H1 (cell line): ENCODE results near the gene CDK15. TPM values are rescaled to one million over a fixed set of nuclear protein-coding genes. Genes with fewer than 3 reads are reported as not detected.

Source experiments
- BCL11A ChIP-seq, 2 experiments: IDR thresholded peaks; one replicate each; pipeline ENCODE4 v1.6.1; 2011; ENCODE audit warnings: low read depth in 2 of 2, low read length in 2 of 2, mild to moderate bottlenecking in 2 of 2
- HDAC6 ChIP-seq: IDR thresholded peaks from one replicate; pipeline ENCODE4 v1.7.1; 2012; ENCODE audit warnings: low read depth, mild to moderate bottlenecking, inconsistent platforms, low read length, moderate library complexity
- RFX5 ChIP-seq: IDR thresholded peaks from 2 replicates; pipeline ENCODE4 v1.6.1; 2011; ENCODE audit warnings: low read depth, low read length, improper control_type of control experiment, borderline replicate concordance
- SIRT6 ChIP-seq: IDR thresholded peaks from one replicate; pipeline ENCODE4 v1.7.1; 2012; ENCODE audit warnings: low read length, inconsistent platforms
- TAF1 ChIP-seq: IDR thresholded peaks from 2 replicates; pipeline ENCODE4 v1.6.1; 2011; ENCODE audit warnings: mild to moderate bottlenecking, low read depth, low read length
- polyA plus RNA-seq, 7 experiments: library from polyadenylated mRNA; depleted of rRNA in 3 of 7; stranded (reverse) in 5 of 7; unstranded in 2 of 7; fragments of >200 nt in 5 of 7; fragments of 200-250 nt in 2 of 7; gene quantifications; 1 replicate in 5 of 7; 2 replicates in 1 of 7; 4 replicates in 1 of 7; pipeline versions ENCODE4 v1.2.1 to v1.2.3, GENCODE V29; 2011 to 2013; ENCODE audit warnings: missing spikeins in 2 of 7, mixed read lengths in 2 of 7
- total RNA-seq: library from RNA; stranded (reverse); fragmentation: NEBNext Ultra II Directional; extraction: Animal tissue kit (Norgen Biotek cat#: 25700); gene quantifications from 2 replicates; pipeline ENCODE4 v1.2.1, GENCODE V29; 2021

Gene CDK15
- total and polyA plus RNA-seq, 2 of the 8 experiments (the other 6 are each of a cell fraction or from before 2014, with no cell fraction given) = 0.03 TPM; not detected in 1

GRCh38 chr2:201758234-201758633, 48.1 kb upstream of the CDK15 start (continued):
- TF ChIP-seq SIRT6 = no peak
- no peak for TF ChIP-seq TAF1
- no peak for TF ChIP-seq HDAC6
- no peak for TF ChIP-seq RFX5
- TF ChIP-seq BCL11A (IDR thresholded peaks at IDR 0.05; ENCODE audit: low read depth in 2 of 2, low read length in 2 of 2) = no peak
- TF ChIP-seq, all 59 proteins: peak for 0
